COLO829 (cell line): ENCODE data around the gene AADACL3.
"Not testable (repeated sequence)": the region's sequence is repeated elsewhere in the genome, so short reads cannot be mapped to it uniquely, and the experiment has no call there.

ENCODE experiments used
- DNase-seq: peaks from one replicate; pipeline ENCODE4 v3.0.0; 2012; ENCODE audit warnings: low spot score

The AADACL3 gene

DNA sequence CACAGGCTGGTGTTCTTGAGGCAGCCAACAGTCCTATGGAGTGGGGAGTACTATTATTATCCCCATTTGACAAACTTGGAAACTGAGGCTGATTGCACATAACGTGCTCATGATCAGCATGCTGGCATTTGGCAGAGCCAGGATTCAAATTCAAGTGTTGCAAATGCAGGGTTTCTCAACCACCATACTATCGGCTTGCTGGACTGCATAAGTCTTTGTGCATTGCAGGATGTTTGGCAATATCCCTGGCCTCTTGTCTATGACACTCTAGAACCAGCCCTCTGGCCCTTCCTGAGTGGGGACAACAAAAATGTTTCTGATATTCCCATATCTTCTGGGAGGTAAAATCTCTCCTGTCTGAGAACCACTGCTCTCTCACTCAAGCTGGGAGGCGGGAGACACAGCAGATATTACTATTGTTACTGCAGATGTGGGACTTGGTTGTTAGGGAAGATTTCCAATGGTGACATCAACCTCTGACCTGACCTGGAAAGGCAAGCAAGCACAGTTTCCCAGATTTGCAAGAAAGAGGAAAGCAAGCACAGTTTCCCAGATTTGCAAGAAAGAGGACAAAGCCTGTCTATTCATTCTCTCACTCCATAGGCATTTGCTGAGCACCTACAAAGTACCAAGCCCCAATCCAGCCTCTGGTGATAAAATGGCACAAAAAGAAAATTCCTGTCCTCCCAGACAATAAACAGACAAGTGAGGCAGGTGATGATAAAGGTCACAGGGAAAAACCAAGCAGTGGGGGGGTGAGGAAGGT lies 1.0 kb upstream of the AADACL3 start:
- DNase-seq, result no peak

DNA sequence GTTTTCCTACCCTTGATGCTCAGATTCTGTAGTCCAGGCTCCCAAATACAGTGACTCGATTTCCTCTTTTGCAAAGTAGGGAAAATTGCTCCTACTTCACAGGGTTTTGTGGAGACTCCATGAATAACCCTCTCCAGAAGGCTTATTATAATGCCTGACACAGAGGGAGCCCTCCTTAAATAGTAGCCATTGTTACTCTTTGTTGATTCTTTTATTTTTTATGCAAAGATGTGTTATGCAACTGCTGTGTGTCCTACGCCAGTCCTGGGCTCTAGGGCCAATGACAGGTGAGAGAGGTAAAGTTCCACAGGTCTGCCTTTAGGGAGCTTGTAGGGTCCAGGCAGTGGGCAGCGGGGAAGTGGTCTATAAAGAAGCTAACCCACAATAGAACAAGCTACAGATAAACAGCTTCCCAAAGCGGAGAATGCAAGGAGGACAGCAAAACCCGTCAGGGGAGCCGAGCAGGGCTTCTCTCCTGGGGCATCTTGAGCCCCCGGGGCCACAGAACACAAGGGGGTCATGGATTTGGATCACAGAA lies 1.5 kb downstream of the AADACL3 start:
- DNase-seq, result no peak

DNA sequence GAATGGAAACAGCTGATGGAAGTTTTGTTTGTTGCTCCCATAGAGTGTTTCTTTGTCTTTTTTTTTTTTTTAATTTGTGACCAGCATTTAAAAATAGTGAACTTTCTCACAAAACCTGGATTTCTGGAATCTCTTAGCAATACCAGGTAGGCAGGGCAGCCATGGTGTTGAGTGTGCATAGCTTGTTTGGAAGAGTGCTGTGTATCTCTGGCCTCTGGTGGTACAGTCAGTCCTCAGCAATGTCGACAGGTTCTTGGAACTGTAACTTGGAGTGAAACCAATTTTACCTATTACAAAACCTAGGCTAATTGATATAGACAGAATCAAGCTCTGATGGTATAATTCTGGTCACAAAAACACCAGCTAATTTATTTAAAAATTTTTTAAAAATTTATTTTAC lies 6.7 kb downstream of the AADACL3 start:
- no peak for DNase-seq

DNA sequence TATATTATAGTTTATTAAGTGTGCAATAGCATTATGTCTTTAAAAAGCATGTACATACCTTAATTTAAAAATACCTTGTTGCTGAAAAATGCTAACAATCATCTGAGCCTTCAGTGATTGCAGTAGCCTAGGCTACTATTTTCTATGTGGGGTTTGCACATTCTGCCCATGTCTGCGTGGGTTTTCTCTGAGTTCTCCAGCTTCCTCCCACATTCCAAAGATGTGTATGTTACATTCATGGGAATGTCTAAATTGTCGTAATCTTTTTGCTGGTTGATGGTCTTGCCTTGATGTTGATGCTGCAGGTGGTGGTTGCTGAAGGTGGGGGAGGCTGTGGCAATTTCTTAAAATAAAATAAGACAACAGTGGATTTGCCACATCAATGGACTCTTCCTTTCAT lies 12.5 kb downstream of the AADACL3 start:
- no peak for DNase-seq

DNA sequence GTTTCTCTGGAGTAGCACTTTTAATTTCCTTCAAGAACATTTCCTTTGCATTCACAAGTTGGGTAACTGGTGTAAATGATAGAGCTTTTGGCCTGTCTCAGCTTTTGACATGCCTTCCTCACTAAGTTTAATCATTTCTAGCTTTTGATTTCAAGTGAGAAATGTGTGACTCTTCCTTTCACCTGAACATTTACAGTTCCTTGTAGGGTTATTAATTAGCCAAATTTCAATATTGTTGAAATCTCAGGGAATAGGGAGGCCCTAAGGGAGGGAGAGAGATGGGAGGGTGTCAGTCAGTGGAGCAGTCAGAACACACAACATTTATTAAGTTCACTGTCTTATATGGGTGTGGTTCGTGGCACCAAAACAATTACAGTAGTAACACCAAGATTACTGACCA lies 14.2 kb downstream of the AADACL3 start:
- DNase-seq, result no peak

DNA sequence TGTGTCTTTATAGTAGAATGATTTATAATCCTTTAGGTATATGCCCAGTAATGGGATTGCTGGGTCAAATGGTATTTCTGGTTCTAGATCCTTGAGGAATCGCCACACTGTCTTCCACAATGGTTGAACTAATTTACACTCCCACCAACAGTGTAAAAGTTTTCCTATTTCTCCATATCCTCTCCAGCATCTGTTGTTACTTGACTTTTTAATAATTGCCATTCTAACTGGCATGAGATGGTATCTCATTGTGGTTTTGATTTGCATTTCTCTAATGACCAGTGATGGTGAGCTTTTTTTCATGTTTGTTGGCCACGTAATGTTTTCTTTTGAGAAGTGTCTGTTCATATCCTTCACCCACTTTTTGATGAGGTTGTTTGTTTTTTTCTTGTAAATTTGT lies 15.2 kb downstream of the AADACL3 start:
- DNase-seq, result not testable (repeated sequence)

DNA sequence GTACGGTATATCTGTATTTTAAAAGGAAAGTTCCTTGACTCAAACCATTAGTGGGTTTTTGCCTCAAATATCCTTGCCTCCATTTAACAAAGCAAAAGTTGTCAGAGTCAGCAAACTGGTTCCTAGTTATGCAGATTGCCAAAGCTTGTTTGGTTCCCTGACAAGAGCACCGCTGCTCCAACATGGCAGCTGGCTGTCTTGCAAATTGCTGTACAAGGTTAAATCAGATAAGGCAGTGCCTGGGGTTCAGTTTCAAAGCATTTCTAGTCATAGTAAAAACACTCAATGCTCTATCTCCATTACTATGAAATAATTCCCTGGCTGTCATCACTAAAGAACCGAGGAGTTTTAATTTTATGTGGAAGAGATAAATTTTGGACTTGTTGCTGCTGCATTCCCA lies 18.7 kb downstream of the AADACL3 start:
- no peak for DNase-seq

DNA sequence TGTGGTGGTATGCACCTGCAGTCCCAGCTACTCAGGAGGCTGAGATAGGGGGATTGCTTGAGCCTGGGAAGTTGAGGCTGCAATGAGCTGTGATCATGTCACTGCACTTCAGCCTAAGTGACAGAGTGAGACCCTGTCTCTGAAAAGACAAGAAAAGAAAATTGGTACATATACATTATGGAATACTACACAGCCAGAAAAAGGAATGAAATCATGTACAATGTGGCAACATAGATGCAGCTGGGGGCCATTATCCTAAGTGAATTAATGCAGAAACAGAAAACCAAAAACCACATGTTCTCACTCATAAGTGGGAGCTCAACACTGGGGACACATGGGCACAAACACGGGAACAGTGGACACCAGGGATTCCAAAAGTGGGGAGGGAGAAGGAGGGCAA lies 23.0 kb downstream of the AADACL3 start:
- no peak for DNase-seq

DNA sequence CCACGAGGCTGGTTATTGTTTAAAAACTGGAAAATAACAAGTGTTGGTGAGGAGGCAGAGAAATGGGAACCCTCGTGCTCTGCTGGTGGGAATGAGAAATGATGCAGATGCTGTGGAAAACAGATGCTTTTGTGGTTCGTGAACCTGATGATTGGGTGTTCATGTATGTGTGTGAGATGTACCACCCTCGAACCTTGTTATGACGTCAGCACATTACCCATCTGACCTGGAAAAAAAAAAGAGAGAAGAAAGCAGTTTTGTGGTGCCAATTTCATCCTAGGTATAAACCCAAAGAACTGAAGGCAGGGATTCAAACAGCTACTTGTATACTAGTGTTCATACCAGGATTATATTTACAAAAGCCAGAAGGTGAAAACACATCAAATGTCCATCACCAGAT lies 23.7 kb downstream of the AADACL3 start:
- no peak for DNase-seq

DNA sequence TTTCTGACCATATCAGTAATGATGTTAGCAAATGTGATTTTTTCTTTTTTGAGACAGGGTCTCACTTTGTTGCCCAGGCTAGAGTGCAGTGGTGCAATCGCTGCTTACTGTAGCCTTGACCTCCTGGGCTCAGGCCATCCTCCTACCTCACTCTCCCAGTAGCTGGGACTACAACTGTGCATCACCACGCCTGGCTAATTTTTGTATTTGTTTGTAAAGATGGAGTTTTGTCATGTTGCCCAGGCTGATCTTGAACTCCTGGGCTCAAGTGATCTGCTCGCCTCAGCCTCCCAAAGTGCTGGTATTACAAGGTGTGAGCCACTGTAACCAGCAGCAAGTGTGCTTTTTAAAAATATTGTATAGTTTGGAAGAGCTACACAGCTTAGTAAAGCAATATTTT lies 26.0 kb downstream of the AADACL3 start:
- no peak for DNase-seq

DNA sequence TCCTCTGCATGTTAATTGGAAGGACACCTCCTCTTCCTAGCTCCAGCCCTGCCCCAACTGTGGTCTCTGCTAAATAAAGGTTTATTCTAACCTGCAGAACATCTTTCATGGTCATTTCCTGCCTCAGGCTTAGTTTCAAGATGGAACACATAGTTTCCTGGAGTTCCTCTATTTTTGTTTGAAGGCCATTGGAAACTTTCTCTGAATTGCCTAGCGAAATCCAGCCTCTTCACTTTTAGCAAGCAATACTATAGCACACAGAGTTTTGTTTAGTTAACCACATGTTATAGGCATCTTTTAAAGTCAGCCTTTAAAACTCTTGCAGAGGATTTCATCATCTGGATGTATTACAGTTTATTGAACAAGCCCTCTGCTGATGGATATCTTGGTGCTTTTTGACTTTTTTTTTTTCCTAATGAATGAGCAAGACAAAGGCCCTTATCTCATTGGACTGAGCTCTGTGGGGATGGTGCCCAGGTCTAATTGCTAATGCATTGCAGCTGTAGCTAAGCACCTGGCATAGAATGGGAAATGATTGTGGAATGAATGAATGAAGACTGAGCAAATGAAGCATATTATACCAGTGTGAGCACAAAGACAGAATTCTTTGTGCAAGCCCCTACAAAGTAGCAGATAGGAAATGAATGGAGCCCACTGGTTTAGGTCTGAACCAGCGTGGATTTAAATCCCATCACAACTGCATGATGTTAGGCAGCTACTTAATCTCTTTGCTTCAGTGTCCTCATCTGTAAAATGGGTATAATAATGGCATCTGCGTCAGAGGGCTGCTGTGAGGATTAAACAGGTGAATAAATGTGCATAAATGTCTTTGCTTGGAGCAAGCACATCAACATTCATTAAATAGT lies 29.4 kb downstream of the AADACL3 start:
- no peak for DNase-seq

DNA sequence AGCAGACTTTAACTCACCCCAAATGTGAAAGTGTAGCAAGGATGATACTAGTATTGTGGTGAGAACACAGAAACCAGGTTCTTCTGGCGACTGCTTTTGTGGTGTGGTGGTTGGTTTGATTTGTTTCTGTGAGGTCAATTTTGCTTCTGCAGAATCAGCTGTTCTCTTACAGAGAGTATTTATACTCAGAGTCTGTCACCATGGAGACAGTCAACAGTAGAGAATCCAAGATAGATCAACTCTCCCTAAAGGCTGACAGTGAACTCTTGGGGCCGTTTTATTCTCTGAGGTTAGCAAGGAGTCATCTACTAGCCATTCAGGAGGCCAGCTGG lies 30.0 kb downstream of the AADACL3 start, which contains the start of gene CFAP107:
Gene CFAP107, plus strand, starts transcription at position 209 of the 332 bp plus-strand sequence. CDS start 231 bp downstream, outside the sequence.
- no peak for DNase-seq

DNA sequence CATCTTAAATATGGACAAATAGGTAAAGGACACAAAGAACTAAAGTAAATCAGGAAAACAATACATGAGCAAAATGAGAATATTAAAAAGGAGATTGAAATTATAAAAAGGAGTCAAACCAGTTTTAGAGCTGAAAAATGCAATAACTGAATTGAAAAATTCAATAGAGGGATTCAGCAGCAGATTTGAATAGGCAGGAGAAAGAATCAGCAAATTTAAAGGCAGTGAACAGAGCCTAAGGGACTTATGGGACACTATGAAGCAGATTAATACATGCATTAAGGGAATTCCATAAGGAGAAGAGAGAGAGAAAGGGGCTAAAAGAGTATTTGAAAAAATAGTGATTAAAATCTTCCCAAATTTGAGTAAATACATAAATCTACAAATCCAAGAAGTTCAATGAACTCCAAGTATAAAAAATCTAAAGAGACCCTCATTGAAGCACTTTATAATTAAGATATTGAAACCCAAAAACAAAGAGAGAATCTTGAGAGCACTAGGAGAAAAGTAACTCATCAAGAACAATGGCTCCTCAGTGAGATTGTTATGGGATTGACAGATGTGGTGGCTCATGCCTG lies 33.0 kb downstream of the AADACL3 start:
- no peak for DNase-seq

DNA sequence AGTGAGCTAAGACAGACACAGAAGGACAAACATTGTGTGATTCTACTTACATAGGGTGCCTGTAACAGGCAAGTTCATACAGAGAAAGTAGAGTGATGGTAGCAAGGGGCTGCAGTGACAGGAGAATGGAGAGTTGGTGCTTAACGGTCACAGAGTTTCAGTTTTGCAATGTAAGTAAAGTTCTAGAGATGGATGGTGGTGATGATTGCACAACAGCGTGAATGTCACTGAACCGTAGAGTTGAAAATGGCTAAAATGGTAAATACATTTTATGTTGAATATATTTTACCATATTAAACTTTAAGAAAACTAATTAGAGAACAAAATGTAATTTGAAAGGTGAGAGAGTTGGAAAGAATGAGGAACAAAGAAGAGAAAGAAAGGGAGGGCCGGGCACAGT lies 38.8 kb downstream of the AADACL3 start:
- DNase-seq, result no peak

DNA sequence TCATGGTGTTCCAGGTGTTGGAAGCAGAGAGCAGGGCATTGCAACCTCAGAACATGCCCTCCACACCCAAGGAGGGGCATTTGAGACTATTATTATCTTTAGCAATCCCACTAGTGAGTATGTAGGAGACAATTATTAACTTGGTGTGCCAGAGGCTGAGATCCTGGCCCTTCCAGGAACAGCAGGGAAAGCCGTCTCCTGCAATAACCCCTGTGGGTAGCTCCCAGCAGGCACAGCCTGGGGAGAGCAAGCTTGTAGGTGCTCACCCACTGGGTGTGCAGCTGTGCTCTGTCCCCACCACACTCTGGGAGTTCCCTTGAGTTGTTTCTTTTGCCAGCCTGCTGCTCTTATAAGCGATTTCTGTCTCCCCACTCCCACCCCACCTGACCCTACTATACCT lies 40.4 kb downstream of the AADACL3 start:
- DNase-seq, result no peak

DNA sequence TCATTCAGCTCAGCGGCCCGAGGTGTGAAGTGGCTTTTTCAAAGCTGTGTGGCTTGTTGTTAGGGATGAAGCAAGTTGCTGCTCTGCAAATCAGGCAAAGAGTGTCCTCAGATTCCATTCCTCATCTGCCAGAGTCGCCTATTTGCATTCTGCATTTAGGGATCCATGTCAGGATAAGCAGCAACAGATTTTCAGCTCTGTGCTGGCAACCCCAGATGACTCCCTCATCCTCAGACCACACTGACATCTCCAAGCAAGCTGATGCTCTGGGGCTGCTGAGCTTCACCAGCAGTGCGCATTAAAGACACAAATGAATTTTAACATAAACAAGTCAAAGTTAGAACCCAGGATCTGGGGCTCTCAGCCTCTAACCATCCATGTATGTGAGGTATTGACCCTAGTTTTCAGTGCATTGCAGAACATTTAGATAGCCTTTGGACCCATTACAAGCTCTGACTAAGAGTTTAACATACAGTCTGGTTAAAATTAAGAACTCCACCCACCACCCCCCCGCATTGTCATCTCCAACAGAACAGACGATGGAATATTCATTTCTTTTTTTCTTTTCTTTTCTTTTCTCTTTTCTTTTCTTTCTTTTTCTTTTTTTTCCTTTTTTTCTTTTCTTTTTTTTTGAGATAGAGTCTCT lies 41.0 kb downstream of the AADACL3 start:
- DNase-seq, result no peak

DNA sequence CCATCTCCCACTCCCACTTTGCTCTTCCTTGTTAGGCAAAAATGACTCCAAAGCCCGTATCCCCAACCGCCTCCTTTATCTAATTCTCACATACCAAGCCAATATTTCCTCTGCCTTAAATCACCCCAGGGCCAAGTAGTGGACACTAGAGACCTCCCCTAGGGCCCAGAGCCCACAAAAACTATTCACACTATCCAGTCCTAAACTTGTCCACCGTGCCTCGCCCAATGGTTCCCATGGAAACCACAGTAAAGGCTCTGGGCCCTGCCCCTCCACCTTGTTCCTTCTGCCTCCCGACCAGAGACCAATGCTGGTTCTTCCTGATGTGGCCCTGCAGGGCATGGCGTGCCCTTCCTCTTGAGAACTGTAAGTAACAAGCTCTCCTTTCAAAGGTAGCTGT lies 41.9 kb downstream of the AADACL3 start:
- no peak for DNase-seq

DNA sequence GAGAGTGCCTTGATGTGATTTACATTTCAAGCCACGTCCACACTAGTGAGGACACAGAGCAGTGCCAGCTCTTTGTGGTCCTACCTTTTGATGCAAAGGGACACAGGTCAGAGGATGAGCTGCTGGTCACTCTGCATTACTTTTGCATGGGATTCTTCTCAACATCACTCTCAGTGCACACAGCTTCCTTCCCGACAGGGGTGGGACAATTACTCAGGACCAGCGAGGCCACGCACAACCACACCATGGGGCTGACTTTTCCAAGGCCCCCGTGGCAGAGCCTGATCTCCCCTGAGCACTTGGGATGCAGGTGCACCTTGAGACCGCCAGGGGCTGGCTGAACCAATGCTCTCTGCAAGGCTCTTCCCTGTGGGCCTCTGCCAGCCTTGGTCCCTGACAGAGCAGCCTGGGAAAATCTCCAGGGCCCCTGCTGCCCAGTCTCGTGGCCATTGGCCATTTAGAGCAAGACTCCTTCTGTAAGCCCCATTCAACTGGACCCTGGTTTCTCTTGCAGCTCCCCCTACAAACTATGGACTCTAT lies 44.4 kb downstream of the AADACL3 start:
- DNase-seq, result no peak

DNA sequence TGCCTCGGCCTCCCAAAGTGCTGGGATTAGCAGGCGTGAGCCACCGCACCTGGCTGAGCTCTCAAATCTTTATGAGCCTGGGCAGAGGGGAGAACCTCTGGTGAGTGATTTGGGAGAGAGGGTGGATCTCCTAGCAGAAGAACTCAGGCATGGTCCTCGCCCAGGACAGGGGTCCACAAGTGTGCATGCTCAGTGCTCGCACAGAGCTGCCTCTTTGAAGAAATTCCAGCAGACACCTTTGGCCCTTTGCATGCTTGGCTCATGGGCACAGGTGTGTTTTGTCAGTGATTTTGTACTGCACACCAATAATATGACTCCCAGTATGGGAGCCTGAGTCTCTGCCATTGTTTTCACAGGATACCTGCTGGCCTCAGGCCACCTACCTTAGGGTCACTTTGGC lies 45.9 kb downstream of the AADACL3 start:
- DNase-seq, result no peak

DNA sequence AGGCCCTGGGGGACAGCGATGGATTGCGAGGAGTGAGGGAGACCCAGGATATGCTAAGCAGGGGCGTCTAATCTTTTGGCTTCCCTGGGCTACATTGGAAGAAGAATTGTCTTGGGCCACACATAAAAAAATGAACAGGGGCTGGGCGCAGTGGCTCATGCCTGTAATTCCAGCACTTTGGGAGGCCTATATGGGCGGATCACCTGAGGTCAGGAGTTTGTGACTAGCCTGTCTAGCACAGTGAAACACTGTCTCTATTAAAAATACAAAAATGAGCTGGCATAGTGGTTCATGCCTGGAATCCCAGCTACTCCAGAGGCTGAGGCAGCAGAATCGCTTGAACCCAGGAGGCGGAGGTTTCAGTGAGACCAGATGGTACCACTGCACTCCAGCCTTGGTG lies 46.9 kb downstream of the AADACL3 start:
- DNase-seq, result no peak

DNA sequence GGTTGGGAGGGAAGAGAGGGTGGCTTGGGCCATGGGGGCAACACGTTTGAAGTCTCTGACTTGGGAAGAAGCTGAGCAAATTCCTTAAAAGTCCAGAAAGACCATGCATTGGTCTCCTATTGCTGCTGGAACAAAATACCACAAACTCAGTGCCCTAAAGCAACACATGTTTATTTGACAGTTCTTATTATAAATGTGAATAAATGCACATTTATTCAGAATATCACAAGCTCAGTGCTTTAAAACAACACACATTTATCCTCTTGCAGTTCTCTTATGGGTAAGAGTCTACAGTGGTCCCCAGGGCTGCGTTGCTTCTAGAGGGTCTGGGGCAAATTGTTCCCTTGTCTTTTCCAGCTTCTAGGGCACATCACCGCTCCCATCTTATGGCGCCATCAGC lies 47.6 kb downstream of the AADACL3 start:
- DNase-seq, result no peak

DNA sequence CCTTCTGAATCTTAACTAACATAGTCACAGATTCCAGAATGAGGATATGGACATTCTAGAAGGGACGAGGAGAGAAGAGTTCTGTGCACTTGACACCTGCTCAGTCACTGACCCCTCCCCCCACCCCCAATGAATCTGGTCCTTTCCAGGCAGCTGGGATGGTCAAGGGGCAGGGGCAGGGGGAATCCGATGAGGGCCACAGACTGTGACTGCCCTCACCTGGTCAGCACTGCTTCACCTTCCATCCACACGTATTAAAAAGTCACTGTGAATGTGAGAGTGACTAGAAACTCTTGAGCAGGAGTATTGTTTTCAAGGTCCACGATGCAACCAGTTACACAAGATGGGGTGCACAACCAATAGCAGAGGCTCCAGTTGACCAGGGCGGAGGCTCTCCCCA lies 48.1 kb downstream of the AADACL3 start:
- DNase-seq, result no peak
